ENCODE results near the gene AARS2. TPM values are rescaled to one million over a fixed set of nuclear protein-coding genes. Genes with fewer than 3 reads are reported as not detected.
"Not testable (repeated sequence)": the region's sequence is repeated elsewhere in the genome, so short reads cannot be mapped to it uniquely, and the experiment has no call there.

Gene AARS2
- total and polyA plus RNA-seq, 12 donors = 4.7 to 10.9 (median 8.3) TPM

DNA sequence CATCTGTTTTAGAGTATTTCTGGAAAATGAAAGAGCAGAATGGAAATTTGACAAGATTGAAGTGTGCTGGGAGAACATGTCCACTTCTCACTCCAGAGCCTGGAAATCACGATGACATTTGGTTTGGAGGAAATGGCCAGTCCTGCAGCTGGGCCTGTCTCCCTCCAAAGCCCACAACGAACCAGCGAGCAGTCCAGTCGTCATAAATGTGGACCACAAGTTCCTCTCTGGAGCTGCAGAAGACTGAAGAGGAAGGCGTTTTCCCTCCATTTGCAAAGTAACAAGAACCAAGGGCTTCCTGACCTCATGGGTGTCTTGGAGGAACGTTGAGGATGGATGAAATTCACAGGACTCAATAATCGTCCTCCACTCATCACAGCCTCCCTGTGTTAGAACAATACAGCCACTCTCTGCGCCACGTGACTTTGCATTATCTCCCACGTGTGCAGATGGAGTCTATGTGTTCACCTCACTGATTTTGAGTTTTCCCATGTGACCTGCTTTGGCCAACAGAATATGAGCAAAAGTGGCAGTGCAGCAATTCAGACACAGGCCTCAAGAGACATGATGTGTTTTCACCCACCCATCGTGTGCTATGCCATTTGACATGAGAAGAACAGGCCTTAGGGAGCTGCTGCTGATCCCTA, 20.2 kb upstream of the AARS2 start:
- 72 to 77% methylated on average over 11 of the region's 11 CpGs for WGBS, 2 donors
- intact Hi-C loops (cut with DNase I) = loop anchor here in 6 of 10 donors (10.0 kb wide), 4 partner anchors 69 to 239 kb away; partner anchors contain the start of genes CAPN11 (in 2 of the 6) and NFKBIE (in 1 of the 6)
- Histone ChIP-seq H3K36me3 (no peaks in the 10 kb centered on the region), H3K4me3 (no peak overlapping the region), H3K9me3 (no peaks in the 10 kb centered on the region), H3K27ac (peak overlapping the region in 1 of 10 donors; percentile 47), H3K4me1 (no peaks in the 10 kb centered on the region), H3K27me3 (peaks cover 0 to 36% (median 23%) of the 10 kb centered on the region in 7 donors)
- TF ChIP-seq, protein P1, sequence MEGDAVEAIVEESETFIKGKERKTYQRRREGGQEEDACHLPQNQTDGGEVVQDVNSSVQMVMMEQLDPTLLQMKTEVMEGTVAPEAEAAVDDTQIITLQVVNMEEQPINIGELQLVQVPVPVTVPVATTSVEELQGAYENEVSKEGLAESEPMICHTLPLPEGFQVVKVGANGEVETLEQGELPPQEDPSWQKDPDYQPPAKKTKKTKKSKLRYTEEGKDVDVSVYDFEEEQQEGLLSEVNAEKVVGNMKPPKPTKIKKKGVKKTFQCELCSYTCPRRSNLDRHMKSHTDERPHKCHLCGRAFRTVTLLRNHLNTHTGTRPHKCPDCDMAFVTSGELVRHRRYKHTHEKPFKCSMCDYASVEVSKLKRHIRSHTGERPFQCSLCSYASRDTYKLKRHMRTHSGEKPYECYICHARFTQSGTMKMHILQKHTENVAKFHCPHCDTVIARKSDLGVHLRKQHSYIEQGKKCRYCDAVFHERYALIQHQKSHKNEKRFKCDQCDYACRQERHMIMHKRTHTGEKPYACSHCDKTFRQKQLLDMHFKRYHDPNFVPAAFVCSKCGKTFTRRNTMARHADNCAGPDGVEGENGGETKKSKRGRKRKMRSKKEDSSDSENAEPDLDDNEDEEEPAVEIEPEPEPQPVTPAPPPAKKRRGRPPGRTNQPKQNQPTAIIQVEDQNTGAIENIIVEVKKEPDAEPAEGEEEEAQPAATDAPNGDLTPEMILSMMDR (IDR thresholded peaks at IDR 0.05) = no peak
- no peak for DNase-seq
- ATAC-seq = peak in 3 of 8 donors; percentile 44 to 55 (median 45)

DNA sequence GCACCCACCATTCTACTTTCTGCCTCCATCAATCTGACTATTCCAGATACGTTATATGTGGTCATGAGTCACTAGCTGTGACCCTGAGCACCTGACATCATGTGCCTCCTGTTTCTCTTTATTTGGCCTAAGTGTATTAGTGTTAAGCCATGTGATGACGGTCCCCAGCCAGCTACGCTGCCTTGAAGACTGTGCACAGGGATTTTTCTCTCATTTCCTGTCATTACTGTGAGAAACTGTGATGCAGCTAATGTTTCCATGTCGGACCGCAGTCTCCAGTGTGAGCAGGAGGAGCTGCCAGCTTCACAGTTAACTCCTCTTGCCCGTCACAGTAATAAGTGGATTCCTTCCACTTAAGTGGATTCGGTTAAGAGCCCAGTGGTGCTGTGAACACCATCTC, 19.4 kb upstream of the AARS2 start:
- 51 to 56% methylated on average over 7 of the region's 7 CpGs for WGBS, 2 donors
- no peaks in the 10 kb centered on the region for H3K9me3 ChIP-seq
- no peaks in the 10 kb centered on the region for H3K4me1 ChIP-seq
- peak overlapping the region in 1 of 10 donors; percentile 47 for H3K27ac ChIP-seq
- intact Hi-C loops (cut with DNase I) = loop anchor here in 6 of 10 donors (10.0 kb wide), 4 partner anchors 68 to 238 kb away; partner anchors contain the start of genes CAPN11 (in 2 of the 6) and NFKBIE (in 1 of the 6)
- no peak for ATAC-seq
- H3K27me3 ChIP-seq = peaks cover 0 to 39% (median 31%) of the 10 kb centered on the region in 7 donors
- H3K36me3 ChIP-seq = no peaks in the 10 kb centered on the region
- no peak for DNase-seq
- H3K4me3 ChIP-seq = no peak overlapping the region
- TF ChIP-seq, protein P1 (IDR thresholded peaks at IDR 0.05) = no peak

DNA sequence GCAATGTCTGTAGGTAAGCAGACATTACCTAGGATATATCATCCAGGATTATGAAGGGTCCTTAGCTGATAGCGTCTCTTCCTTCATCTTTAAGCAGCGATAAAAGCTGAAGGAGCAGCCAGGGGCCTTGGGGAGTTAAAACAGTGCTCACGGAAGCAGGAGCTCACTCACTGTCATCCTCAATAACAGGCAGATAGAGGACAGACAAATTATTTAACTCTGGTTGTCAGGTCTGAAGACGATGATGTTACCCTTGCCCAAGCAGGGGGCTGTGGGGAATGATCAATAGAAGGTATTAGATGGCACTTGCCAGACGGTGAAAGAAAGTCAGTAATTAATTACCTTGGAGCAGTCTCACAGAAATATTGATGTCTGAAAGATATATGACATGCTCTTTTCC, 16.7 kb upstream of the AARS2 start:
- H3K4me3 ChIP-seq = no peak overlapping the region
- TF ChIP-seq, protein P1 (IDR thresholded peaks at IDR 0.05) = no peak
- 64 to 66% methylated on average over 5 of the region's 5 CpGs for WGBS, 2 donors
- ATAC-seq = no peak
- H3K36me3 ChIP-seq = no peaks in the 10 kb centered on the region
- H3K4me1 ChIP-seq = no peaks in the 10 kb centered on the region
- intact Hi-C loops (cut with DNase I) = loop anchor here in 6 of 10 donors (10.0 kb wide), 4 partner anchors 65 to 235 kb away; partner anchors contain the start of genes CAPN11 (in 2 of the 6) and NFKBIE (in 1 of the 6)
- H3K9me3 ChIP-seq = no peaks in the 10 kb centered on the region
- peaks cover 0 to 49% (median 32%) of the 10 kb centered on the region in 7 donors for H3K27me3 ChIP-seq
- H3K27ac ChIP-seq = no peak overlapping the region
- DNase-seq = no peak

DNA sequence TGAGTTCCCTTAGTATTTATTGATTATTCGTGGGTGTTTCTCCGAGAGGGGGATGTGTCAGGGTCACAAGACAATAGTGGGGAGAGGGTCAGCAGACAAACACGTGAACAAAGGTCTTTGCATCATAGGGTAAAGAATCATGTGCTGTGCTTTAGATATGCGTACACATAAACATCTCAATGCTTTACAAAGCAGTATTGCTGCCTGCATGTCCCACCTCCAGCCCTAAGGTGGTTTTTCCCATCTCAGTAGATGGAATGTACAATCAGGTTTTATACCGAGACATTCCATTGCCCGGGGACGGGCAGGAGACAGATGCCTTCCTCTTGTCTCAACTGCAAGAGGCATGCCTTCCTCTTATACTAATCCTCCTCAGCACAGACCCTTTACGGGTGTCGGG, 15.1 kb upstream of the AARS2 start:
- not testable (repeated sequence) for H3K9me3 ChIP-seq

DNA sequence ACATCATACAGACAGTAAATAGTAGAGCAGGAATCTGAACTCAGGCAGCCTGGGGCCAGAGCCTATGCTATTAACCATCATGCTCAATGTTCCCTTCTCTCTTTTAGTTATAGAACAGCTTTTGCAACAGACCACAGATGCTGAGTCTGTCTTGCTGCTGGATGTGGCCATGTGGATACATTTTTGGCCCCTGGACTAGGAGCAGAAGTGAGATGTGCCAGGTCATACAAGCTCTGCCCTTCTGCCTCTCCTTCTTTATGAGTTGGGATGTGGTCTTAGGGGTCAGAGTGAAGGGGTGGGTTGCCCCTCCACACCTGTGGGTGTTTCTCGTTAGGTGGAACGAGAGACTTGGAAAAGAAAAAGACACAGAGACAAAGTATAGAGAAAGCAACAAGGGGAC, 14.6 kb upstream of the AARS2 start:
- H3K9me3 ChIP-seq = no peaks in the 10 kb centered on the region
- intact Hi-C loops (cut with DNase I) = no loop called here
- WGBS, 2 donors = 69 to 70% methylated on average over 2 of the region's 2 CpGs
- H3K4me3 ChIP-seq = no peak overlapping the region
- peaks cover 0 to 46% (median 32%) of the 10 kb centered on the region in 7 donors for H3K27me3 ChIP-seq
- H3K4me1 ChIP-seq = no peaks in the 10 kb centered on the region
- H3K36me3 ChIP-seq = no peaks in the 10 kb centered on the region
- ATAC-seq = no peak
- TF ChIP-seq, protein P1 (IDR thresholded peaks at IDR 0.05) = no peak
- H3K27ac ChIP-seq = no peak overlapping the region
- DNase-seq = no peak

More for the DNA sequence above, 15.1 kb upstream of the AARS2 start:
- H3K27ac ChIP-seq; H3K36me3 ChIP-seq; H3K4me3 ChIP-seq; H3K4me1 ChIP-seq; ATAC-seq; DNase-seq; intact Hi-C loops (cut with DNase I): not testable (repeated sequence)
- peaks cover 0 to 46% (median 32%) of the 10 kb centered on the region in 7 donors for H3K27me3 ChIP-seq
- WGBS, 2 donors = 24 to 28% methylated on average over 7 of the region's 9 CpGs

Data from heart right ventricle (tissue), 16 donors.